HepG2 (cell line): ENCODE measurements around the gene ZDBF2.

ENCODE experiments used
- MYC ChIP-seq: sonication (generic); formaldehyde crosslinking; IDR thresholded peaks from 2 replicates; pipeline ENCODE4 v1.9.0; 2021; ENCODE audit warnings: missing genetic modification reagents, borderline replicate concordance
- TF ChIP-seq, protein P1 (sequence below): sonication (generic); formaldehyde crosslinking; IDR thresholded peaks from 2 replicates; pipeline ENCODE4 v1.4.0; 2020; ENCODE audit warnings: low read depth, mild to moderate bottlenecking, missing genetic modification reagents

DNA sequence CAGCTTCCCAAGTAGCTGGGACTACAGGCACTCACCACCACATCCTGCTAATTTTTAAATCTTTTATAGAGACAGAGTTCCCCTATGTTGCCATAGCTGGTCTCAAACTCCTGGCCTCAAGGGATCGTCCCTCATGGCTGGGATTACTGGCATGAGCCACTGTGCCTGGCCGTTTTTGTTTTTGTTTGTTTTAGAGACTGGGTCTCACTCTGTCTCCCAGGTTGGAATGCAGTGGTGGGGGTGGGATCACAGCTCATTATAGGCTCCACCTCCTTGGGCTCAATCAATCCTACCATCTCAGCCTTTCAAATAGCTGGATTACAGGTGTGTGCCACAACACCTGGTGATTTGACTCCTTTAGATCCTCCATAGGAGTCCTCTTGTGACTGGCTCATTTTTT, 19.5 kb upstream of the ZDBF2 start:
- no peak for TF ChIP-seq MYC (CRISPR knock-in tag)
- TF ChIP-seq, protein P1, sequence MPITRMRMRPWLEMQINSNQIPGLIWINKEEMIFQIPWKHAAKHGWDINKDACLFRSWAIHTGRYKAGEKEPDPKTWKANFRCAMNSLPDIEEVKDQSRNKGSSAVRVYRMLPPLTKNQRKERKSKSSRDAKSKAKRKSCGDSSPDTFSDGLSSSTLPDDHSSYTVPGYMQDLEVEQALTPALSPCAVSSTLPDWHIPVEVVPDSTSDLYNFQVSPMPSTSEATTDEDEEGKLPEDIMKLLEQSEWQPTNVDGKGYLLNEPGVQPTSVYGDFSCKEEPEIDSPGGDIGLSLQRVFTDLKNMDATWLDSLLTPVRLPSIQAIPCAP = no peak
